Measurements from ENCODE around the gene CPNE7.

DNA sequence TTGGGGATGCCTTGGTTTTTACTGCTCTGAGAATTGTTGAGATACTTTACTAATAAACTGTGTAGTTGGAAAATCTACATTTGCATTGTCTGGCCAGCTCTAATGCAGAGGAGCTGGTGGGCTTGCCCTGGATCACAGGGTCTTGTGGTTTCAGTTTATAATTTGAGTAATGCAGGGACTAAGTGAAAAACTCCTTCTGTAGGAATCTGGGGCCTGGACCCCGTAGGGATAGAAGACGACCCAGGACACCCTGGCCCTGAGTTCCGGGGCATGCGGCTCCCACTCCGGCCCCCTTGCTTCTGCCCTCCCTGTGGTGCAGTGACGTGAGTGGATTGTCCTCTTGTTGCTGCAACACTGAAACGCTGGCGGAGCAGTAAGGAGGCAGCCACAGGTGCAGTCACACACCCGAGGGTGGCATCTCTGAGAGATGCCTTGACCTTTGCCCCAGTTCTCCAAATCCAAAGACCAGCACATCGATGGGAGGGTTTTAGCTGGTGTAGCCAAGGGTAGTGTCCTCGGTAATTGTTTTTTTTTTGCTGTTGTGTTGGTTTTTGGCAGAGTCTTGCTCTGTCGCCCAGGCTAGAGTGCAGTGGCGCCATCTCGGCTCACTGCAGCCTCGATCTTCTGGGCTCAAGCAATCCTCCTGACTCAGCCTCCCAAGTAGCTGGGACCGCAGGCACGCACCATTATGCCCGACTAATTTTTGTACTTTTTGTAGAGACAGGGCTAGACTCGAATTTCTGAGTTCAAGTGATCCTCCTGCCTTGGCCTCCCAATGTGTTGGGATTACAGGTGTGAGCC is 17.7 kb upstream of the CPNE7 start:
- TF ChIP-seq, protein P1, sequence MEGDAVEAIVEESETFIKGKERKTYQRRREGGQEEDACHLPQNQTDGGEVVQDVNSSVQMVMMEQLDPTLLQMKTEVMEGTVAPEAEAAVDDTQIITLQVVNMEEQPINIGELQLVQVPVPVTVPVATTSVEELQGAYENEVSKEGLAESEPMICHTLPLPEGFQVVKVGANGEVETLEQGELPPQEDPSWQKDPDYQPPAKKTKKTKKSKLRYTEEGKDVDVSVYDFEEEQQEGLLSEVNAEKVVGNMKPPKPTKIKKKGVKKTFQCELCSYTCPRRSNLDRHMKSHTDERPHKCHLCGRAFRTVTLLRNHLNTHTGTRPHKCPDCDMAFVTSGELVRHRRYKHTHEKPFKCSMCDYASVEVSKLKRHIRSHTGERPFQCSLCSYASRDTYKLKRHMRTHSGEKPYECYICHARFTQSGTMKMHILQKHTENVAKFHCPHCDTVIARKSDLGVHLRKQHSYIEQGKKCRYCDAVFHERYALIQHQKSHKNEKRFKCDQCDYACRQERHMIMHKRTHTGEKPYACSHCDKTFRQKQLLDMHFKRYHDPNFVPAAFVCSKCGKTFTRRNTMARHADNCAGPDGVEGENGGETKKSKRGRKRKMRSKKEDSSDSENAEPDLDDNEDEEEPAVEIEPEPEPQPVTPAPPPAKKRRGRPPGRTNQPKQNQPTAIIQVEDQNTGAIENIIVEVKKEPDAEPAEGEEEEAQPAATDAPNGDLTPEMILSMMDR (IDR thresholded peaks at IDR 0.05): no peak
- no peak for TF ChIP-seq POLR2A (IDR thresholded peaks at IDR 0.05)
- no peak for TF ChIP-seq POLR2AphosphoS5 (IDR thresholded peaks at IDR 0.05)
